Measurements from ENCODE around the gene POGZ. TPM values are rescaled to one million over a fixed set of nuclear protein-coding genes. Genes with fewer than 3 reads are reported as not detected.
A peak's percentile ranks its signal among the peaks of the same experiment; 100 is the strongest.

The POGZ gene
- total RNA-seq, 1 experiment from 2014 or later, result 80.6 TPM

DNA sequence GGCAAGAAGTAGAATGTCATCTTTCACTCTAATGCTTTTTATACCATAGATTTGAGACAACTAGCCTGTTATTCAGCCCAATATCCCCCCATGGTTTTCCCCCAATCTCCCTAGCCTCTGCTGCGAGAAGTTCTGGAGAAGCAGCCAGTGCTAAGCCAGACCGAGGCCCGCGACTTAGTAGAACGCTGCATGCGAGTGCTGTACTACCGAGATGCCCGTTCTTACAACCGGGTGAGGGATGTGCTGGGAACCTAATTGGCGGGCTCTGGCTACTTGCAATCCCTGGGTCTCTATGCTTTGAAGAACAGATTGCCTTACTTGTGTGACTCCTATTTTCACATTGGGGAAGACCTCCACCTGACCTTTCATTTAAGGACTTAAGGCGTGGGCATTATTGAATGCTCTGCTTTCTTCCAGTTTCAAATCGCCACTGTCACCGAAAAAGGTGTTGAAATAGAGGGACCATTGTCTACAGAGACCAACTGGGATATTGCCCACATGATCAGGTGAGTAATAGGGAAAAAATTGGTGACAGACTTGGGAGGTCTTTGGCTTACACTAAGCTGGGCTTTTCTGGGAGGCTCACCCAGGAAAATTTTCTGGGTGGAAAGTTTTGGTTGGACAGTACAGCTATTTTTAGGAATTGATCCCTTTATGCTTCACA lies 58.0 kb downstream of the POGZ start:
- peak overlapping the region; percentile 19; the same call in 1 of the 2 replicates for H3K27ac ChIP-seq (ENCODE audit: low read depth, low read length)
- CTCF ChIA-PET, result interaction anchor here (1.8 kb wide), 1 partner anchor 100 kb away, joined by 5 read pairs; no protein-coding TSS in a partner anchor
- DNase-seq (ENCODE audit: low read depth, low spot score) (no peak), ATAC-seq (no peak)
- no TSS peak for BruUV-seq (replicated peaks)
- peaks cover 27% of the 10 kb centered on the region for H3K79me2 ChIP-seq (ENCODE audit: insufficient read depth, low read length)
- RAD21 ChIA-PET (ENCODE audit: low non-redundant PET in 1 of 2, low total read pairs in 2 of 2, uncharacterized antibody in 2 of 2, unreplicated experiment in 2 of 2), result interaction anchor here in 1 of 2 experiments (0.5 kb wide), 1 partner anchor 17 kb away, joined by 3 read pairs; no protein-coding TSS in a partner anchor
- H3K36me3 ChIP-seq (ENCODE audit: control insufficient read depth in 1 of 2, insufficient read depth in 2 of 2, low read length in 2 of 2), result peaks cover 32 to 43% of the 10 kb centered on the region in 2 experiments
- no peak overlapping the region for H3K4me3 ChIP-seq (replicated peaks in 1 of 2; ENCODE audit: low read depth in 1 of 2, low read length in 2 of 2)
- no peaks in the 10 kb centered on the region for H3K9me2 ChIP-seq (ENCODE audit: insufficient read depth)
- H4K20me1 ChIP-seq (ENCODE audit: insufficient read depth), result no peaks in the 10 kb centered on the region
- TF ChIP-seq, protein P1, sequence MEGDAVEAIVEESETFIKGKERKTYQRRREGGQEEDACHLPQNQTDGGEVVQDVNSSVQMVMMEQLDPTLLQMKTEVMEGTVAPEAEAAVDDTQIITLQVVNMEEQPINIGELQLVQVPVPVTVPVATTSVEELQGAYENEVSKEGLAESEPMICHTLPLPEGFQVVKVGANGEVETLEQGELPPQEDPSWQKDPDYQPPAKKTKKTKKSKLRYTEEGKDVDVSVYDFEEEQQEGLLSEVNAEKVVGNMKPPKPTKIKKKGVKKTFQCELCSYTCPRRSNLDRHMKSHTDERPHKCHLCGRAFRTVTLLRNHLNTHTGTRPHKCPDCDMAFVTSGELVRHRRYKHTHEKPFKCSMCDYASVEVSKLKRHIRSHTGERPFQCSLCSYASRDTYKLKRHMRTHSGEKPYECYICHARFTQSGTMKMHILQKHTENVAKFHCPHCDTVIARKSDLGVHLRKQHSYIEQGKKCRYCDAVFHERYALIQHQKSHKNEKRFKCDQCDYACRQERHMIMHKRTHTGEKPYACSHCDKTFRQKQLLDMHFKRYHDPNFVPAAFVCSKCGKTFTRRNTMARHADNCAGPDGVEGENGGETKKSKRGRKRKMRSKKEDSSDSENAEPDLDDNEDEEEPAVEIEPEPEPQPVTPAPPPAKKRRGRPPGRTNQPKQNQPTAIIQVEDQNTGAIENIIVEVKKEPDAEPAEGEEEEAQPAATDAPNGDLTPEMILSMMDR (IDR thresholded peaks at IDR 0.05 in 2 of 3, conservative IDR thresholded peaks at IDR 0.05 in 1 of 3; ENCODE audit: borderline replicate concordance in 1 of 3, insufficient read depth in 1 of 3, low read depth in 2 of 3, low read length in 2 of 3), result no peak
- TF ChIP-seq EGR1 (IDR thresholded peaks at IDR 0.05; ENCODE audit: low read depth), result no peak
- no peak for TF ChIP-seq JUND (IDR thresholded peaks at IDR 0.05)
- TF ChIP-seq POLR2AphosphoS5 (IDR thresholded peaks at IDR 0.05; ENCODE audit: low read depth, low read length), result peak; percentile 44; the same call in 1 of the 2 replicates
- no peaks in the 10 kb centered on the region for H3K9me3 ChIP-seq (ENCODE audit: control insufficient read depth in 1 of 2, insufficient read depth in 1 of 2, low read depth in 1 of 2, low read length in 2 of 2)
- H3K9ac ChIP-seq (ENCODE audit: low read length), result no peak overlapping the region
- no peak overlapping the region for H2AFZ ChIP-seq (ENCODE audit: low read depth, low read length, poor library complexity, severe bottlenecking)
- POLR2A ChIA-PET, result no interaction called here
- peaks cover 4 to 26% of the 10 kb centered on the region in 2 experiments; a peak in 3 of 4 replicates for H3K4me1 ChIP-seq (ENCODE audit: control insufficient read depth in 1 of 2, insufficient read depth in 2 of 2, low read length in 2 of 2)
- intact Hi-C loops (cut with micrococcal nuclease), result no loop called here
- peak overlapping the region; percentile 82 for H3K4me2 ChIP-seq (ENCODE audit: low read length)
- H3K27me3 ChIP-seq (ENCODE audit: insufficient read depth, low read length), result no peaks in the 10 kb centered on the region

All from HCT116 (cell line).